T47D (cell line): ENCODE data around the gene WFIKKN1.

Experiments used
- DNase-seq, 2 experiments: peaks; one replicate each; pipeline versions ENCODE4 v3.0.0 to v3.0.0-alpha.2; 2011 to 2012; ENCODE audit warnings: low read depth in 1 of 2, low spot score in 1 of 2
- JUND ChIP-seq: IDR thresholded peaks from 2 replicates; pipeline ENCODE4 v1.6.1; 2012; ENCODE audit warnings: low read depth
- in situ Hi-C: cut with HindIII; loops from 2 replicates; pipeline ENCODE4 v1.10.0; 2016; ENCODE audit warnings: low sequenced_read_pairs, low pct_unique_long_range_greater_than_20kb

The WFIKKN1 gene

DNA sequence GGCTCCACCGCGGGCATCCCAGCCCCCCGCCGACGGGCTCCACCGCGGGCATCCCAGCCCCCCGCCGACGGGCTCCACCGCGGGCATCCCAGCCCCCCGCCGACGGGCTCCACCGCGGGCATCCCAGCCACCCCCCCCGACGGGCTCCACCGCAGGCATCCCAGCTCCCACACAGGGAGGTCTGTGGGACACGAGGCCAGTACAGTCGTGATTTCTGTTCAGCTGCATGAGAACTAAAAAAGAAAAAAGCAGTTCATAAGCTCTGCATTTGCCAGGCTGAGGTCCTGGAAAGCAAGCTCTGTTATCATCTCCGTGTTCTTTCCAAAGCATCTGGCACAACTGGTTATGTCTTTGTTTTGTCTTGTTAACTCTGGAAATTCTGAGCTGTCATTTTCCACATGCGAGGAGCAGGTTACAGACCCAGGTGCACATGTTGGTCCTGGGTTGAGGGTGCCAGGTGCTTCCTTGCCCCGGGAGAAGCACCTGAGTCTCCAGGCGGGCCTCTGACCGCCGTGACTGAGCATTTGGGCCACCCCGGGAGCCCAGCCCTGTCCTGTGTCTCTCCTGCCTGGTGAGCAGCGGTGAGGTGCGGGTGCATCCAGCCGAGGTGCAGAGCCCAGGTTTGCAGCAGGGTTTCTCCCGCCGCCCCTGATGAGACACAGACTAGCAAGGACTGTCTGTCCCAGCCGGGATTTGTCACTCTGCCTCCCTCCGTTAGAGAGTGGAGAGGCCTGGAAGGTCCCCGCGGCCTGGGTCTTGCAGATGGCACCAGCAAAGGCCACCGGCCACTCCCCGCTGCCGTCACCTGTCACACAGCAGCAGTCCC, 9.9 kb upstream of the WFIKKN1 start:
- DNase-seq: no peak
- in situ Hi-C loops: no loop called here
- TF ChIP-seq JUND: no peak

DNA sequence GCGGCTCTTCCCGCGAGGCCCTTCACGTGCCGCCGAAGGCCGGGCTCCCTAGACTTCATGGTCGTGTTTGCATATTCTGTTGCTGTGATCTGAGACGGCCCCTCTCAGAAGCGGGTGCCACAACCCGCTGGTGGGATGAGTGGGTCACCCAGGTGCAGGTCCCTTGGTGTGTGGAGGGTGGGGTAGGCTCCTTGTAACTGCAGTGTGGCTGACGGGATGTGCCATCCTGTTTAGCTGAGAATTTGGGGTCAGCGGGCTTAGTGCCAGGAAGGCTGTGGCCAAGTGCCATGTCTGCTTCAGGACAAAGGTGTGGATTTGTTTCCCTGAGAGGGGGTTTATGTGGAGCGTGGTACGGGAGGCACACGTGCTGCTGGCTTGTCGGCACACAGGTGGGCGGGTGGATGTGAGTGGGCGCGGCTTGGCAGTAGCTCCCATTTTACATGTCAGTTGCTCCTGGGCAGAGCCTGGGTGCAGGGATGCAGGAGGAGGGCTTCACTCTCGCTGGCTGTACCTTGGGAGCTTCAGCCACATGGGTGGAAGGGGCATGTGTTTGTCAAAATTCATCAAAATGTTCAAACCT, 9.2 kb upstream of the WFIKKN1 start:
- no peak for TF ChIP-seq JUND
- DNase-seq: no peak
- in situ Hi-C loops: no loop called here

DNA sequence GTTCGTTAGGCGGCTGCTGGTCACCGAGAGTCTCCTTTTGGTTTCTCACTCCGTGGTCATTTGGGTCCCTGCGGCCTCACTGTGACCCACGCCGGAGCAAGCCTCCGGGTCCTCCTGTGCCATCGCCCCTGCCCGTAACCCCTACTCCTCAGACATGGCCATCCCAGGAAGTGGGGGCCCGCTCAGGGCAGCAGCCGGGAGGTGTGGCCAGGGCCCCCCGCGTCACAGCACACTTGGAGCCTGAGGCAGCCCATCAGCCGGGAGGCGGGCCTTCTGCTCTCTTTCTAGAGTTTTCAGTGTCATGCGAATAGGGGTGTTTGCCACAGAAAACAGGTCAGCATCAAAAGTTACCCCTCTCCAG, 7.9 kb upstream of the WFIKKN1 start:
- in situ Hi-C loops: no loop called here
- no peak for DNase-seq
- TF ChIP-seq JUND: no peak

DNA sequence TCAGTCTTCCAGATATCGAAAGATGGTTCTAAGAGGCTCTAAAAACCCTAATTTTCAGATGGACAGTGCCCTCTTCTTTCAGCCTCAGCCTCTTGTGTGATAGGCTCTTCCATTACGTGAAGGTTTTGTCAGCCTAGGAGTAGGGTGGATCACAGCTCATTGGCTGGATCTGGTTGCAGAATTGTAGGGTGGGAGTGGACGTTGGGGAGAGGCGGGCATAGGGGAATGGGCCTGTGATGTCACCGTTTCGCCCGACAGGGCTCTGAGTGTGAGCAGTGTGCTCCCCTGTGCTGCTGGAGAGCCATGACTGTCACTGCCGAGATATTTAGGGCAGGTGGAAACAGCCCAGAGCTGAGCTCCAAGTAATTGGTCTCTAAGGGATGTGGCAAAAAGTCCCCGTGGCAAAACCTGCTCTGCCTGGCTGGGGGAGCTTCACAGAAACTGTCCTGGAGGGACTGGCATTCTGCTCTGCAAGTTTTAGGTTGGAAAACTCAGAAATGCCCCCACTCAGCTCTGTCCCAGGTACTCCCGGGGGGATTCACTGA, 6.2 kb upstream of the WFIKKN1 start:
- in situ Hi-C loops: no loop called here
- no peak for DNase-seq
- TF ChIP-seq JUND: no peak

DNA sequence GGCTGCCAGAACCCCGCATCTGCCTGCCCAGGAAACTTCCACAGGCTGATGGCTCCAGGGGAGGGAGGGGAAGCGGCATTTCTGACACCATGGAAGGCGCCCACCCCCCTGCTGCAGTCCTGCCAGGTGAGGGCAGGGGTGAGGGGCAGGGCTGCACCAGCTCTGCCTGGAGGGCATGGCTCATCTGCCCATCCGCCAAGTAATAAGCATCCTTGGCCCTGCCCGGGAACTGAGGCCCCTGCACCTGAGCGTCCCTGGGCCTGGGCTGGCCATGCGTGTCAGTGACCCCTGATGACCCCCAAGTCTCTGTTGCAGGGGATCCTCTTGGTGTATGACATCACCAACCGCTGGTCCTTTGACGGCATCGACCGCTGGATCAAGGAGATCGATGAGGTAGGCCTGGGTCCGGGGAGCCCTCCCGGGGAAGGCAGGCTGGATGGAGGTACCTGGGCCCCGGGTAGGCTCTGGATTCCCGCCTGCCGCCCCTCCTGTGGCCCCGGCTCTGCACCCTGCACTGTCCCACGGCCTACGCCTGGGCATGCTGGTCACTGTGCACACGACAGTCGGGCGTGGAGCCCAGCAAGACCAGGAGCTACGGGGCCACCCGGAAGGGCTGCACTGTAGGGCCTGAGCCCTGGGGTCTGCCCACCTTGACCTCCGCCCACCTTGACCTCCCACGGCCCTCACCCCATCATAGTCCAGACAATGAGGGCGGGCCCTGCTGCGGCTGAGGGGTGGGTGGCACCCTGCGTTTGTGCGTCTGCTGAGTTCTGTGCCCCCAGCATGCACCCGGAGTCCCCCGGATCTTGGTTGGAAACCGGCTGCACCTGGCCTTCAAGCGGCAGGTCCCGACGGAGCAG, 5.4 kb upstream of the WFIKKN1 start:
- no peak for TF ChIP-seq JUND

DNA sequence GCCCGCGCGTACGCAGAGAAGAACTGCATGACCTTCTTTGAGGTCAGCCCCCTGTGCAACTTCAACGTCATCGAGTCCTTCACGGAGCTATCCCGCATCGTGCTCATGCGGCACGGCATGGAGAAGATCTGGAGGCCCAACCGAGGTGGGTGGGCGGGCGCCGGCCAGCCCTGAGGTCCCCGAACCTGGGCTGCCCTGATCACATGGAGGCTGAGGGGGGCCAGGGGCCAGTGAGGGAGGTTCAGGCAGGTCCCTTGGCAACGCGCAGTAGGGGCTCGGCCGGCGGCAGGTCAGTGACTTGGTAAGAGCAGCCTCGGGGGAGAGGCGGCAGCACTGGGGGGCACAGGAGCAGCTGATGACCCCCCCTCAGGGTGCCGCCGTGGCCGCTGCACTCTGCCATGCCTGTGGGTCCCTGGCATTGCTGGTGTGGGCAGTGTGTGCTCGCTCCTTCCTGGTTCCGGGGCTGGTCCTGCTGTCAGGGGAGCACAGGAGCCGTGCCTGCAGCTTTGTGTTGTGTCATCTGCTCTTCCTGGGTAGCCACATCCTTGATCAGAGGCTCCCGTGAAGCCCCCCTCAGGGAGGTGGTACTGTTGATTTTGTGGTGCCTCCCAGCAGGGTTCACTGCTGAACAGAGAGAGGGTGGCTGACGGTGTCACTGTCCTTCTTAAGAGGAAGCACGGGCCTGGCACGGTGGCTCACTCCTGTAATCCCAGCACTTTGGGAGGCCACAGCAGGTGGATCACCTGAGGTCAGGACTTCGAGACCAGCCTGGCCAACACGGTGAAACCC, 4.6 kb upstream of the WFIKKN1 start:
- no peak for TF ChIP-seq JUND
- no peak for DNase-seq
- in situ Hi-C loops: no loop called here

More for the DNA sequence above, 5.4 kb upstream of the WFIKKN1 start:
- no peak for DNase-seq
- in situ Hi-C loops: no loop called here

DNA sequence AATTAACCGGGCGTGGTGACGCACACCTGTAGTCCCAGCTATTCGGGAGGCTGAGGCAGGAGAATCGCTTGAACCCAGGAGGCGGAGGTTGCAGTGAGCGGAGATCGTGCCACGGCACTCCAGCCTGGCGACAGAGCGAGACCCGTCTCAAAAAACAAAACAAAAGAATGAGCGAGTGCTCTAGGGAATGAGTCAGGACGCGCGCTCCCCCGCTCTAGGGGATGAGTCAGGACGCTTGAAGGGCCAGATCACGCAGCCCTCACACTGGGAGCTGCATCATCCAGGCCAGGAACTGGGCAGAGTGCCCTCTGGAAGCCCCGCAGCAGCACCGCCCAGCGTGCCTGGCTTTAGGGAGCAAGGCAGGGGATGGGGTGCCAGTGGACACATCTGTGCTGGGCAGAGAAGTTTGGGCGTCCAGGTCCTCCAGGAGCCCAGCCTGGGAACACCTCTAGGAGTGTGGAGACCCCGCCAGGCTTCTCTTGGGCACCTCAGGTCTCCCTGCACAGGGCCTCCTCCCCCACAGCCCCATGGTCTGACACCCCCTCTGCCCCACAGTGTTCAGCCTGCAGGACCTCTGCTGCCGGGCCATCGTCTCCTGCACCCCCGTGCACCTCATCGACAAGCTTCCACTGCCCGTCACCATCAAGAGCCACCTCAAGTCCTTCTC, 3.9 kb upstream of the WFIKKN1 start:
- no peak for TF ChIP-seq JUND
- in situ Hi-C loops: no loop called here
- no peak for DNase-seq

DNA sequence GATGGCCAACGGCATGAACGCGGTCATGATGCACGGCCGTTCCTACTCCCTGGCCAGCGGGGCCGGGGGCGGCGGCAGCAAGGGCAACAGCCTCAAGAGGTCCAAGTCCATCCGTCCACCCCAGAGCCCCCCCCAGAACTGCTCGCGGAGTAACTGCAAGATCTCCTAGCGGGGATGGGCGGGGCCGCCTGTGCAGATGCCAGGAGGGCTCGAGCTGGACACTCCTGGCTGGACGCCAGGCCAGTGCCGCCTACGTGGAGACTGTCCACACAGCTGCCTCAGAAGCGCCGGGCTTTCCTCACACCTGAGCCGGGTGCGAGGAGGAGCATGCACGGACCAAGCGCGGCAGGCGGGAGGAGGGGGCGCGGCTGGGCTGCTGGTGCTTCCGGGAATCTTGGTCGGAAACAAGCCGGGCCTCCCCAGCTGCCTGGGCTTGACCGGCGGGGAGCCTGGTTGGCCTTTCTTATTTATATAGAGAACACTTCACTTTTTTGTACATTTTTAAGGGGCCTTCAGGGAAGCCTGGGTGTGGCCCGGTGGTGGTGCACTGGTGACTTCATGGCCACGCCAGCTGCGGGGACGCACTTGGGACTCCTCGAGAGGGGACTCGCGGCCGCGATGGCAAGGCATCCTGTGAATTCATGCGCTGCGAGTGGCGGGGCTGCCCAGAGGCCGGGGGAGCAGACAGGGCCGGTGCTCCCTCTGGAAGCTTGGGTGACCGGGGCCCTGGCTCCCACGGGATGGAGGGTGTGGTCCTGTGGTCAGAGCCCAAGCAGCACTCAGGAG, 3.1 kb upstream of the WFIKKN1 start:
- in situ Hi-C loops: no loop called here
- DNase-seq: no peak
- TF ChIP-seq JUND: no peak

DNA sequence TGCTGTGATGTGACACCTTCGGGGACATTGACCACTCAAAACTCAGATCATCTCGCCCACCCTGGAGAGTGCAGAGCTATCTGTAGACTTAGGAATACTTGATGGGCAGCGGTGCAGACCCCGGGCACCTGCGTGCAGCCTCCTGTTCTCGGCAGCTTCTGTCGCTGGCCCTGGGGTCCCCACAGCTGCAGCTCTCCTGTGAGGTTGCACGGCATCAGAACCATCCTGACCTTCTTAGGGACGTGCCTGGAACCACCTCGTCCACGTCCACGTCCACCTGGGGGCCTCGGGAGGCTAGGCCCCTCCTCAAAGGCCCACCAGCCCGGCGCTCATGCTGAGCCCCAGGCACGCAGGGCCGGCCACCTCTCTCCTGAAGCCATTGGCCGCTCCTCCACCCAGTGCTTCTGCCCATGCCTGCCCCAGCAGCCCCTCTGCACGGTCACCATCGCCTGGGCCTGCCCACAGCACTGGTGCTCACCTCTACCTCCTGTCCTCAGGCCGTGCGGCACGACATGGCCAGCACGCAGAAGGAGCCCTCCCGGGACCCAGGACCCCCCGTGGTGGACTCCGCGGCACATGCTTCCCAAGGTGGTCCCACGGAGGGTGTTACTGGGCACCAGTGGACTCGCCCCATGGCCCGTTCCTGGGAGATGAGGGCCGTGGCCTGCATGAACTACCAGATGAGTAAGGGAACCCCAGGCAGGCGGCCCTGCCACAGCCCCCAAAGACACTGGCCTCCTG, 2.3 kb upstream of the WFIKKN1 start:
- no peak for TF ChIP-seq JUND
- DNase-seq: no peak
- in situ Hi-C loops: no loop called here

DNA sequence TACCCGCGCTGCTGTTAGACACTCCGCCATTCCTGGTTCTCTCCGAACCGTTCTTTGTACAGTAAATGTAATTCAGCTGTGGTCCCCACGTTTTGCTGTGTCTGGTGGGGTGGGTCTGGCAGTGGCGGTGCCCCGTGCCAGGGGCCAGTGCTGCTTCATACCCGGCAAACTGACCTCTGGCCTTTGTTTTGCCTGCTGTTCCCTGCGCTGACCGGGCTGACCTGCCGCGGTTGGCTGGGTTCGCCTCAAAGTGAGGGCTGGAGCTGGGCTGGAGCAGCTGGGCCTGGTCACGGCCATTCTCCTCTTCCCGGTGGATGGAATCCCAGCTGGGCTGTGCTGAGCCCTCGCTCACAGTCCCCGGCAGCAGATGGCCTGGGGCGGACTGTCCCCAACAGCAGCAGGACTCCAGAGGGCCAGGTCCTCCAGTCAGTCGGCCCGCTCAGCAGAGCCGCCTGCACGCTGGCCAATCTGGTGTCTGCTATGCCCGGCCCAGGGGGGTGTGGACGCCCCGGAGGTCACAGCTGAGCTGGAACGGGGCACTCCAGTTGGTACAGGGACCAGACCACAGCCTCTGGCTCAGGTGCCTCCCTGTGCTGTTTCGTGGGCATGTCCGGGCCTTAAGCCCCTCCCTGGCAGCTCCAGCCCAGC, 1.5 kb upstream of the WFIKKN1 start:
- no peak for DNase-seq
- in situ Hi-C loops: no loop called here
- no peak for TF ChIP-seq JUND
